Measurements from ENCODE around the gene ZBP1.

Gene ZBP1

GRCh38 chr20:57619051-57619831 is 985 bp downstream of the ZBP1 start:
- no peak for TF ChIP-seq CTCF (IDR thresholded peaks at IDR 0.05; ENCODE audit: low read depth, low read length)
- no peak for DNase-seq (ENCODE audit: extremely low read depth, low read depth)

- TF ChIP-seq CTCF (IDR thresholded peaks at IDR 0.05; ENCODE audit: low read depth, low read length) = no peak
Measured at GRCh38 chr20:57618764-57619050, 1.5 kb downstream of the ZBP1 start.

GRCh38 chr20:57618091-57618763 is 2.0 kb downstream of the ZBP1 start:
- no peak for DNase-seq (ENCODE audit: extremely low read depth, low read depth)
- TF ChIP-seq CTCF (IDR thresholded peaks at IDR 0.05; ENCODE audit: low read depth, low read length) = no peak

More at GRCh38 chr20:57618764-57619050, 1.5 kb downstream of the ZBP1 start:
- DNase-seq (ENCODE audit: extremely low read depth, low read depth) = no peak

GRCh38 chr20:57617079-57617795 is 3.0 kb downstream of the ZBP1 start:
- no peak for DNase-seq (ENCODE audit: extremely low read depth, low read depth)
- no peak for TF ChIP-seq CTCF (IDR thresholded peaks at IDR 0.05; ENCODE audit: low read depth, low read length)

GRCh38 chr20:57616143-57616951 is 3.9 kb downstream of the ZBP1 start:
- no peak for DNase-seq (ENCODE audit: extremely low read depth, low read depth)
- TF ChIP-seq CTCF (IDR thresholded peaks at IDR 0.05; ENCODE audit: low read depth, low read length) = no peak

GRCh38 chr20:57615445-57615811 is 4.8 kb downstream of the ZBP1 start:
- no peak for TF ChIP-seq CTCF (IDR thresholded peaks at IDR 0.05; ENCODE audit: low read depth, low read length)
- no peak for DNase-seq (ENCODE audit: extremely low read depth, low read depth)
